ENCODE results near the gene HMGN4. TPM values are rescaled to one million over a fixed set of nuclear protein-coding genes. Genes with fewer than 3 reads are reported as not detected.

Gene HMGN4
- total RNA-seq, 1 donor from 2014 or later = 27.2 TPM

DNA sequence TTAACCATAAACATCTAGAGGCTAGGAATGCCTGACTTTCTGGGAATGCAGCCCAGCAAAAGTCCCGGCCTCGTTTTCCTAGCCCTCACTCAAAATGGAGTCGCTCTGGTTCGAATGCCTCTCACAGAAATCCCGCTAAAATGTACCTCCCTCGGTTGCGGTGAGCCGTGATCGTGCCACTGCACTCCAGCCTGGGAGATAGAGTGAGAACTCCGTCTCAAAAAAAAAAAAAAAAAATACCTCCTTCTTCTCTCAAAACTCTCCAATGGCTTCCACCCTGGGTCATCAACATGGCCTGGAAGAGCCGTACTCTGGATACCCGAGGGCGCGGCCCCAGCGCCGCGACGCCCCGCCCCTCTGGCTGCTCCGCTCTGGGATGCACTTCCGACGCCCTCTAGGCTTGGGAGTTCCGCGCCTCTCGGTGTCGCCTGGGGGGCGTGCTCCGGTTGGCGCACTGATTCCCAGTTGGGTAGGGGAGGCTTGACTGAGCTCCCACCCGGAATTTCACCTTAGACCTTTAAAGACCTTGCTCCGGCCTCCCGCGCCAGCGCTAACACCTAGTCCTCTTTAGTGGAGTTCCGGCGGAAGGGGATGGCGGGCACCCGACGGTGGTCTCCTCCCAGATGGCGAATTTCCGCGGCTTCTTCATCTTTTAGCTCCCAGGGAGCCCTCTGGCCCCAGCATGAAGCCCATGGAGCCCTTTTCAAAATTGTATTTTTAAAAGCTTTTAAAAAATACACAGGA lies 12.3 kb downstream of the HMGN4 start:
- H3K27ac Mint-ChIP-seq (ENCODE audit: unreplicated experiment) = no peak overlapping the region
- no peaks in the 10 kb centered on the region for H3K9me3 Mint-ChIP-seq (ENCODE audit: unreplicated experiment)
- no peak for TF ChIP-seq CTCF (IDR thresholded peaks at IDR 0.05; ENCODE audit: unreplicated experiment)
- H3K4me1 Mint-ChIP-seq (ENCODE audit: unreplicated experiment) = peaks cover 10% of the 10 kb centered on the region
- no peaks in the 10 kb centered on the region for H3K36me3 Mint-ChIP-seq (ENCODE audit: low read depth, unreplicated experiment)
- peaks cover 3% of the 10 kb centered on the region for H3K27me3 Mint-ChIP-seq (ENCODE audit: unreplicated experiment)
- peak; percentile 65 for DNase-seq (ENCODE audit: low spot score)
- peak overlapping the region; percentile 71 for H3K4me3 Mint-ChIP-seq (ENCODE audit: unreplicated experiment)

DNA sequence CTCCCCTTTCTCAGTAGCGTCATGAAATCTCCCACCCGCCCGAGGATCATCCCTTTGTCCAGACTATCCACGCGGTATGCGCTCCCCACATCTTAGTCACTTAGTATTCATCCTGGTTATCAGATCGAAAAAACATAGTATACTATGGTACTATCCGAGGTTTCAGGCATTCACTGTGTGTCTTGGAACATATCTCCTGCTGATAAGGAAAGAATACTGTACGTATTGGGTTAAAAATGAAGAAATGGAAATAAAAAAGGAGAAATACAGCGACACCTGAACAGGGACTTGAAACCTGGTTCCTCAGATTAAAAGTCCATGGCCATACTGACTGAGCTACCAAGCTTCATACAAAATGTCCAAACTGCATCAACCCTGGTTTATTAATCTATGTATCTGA lies 14.0 kb downstream of the HMGN4 start:
- Mint-ChIP-seq H3K36me3 (ENCODE audit: low read depth, unreplicated experiment) (no peaks in the 10 kb centered on the region), H3K27ac (ENCODE audit: unreplicated experiment) (no peak overlapping the region), H3K9me3 (ENCODE audit: unreplicated experiment) (no peaks in the 10 kb centered on the region), H3K27me3 (ENCODE audit: unreplicated experiment) (peaks cover 6% of the 10 kb centered on the region), H3K4me3 (ENCODE audit: unreplicated experiment) (no peak overlapping the region), H3K4me1 (ENCODE audit: unreplicated experiment) (peaks cover 15% of the 10 kb centered on the region)
- DNase-seq (ENCODE audit: low spot score) = no peak
- no peak for TF ChIP-seq CTCF (IDR thresholded peaks at IDR 0.05; ENCODE audit: unreplicated experiment)

DNA sequence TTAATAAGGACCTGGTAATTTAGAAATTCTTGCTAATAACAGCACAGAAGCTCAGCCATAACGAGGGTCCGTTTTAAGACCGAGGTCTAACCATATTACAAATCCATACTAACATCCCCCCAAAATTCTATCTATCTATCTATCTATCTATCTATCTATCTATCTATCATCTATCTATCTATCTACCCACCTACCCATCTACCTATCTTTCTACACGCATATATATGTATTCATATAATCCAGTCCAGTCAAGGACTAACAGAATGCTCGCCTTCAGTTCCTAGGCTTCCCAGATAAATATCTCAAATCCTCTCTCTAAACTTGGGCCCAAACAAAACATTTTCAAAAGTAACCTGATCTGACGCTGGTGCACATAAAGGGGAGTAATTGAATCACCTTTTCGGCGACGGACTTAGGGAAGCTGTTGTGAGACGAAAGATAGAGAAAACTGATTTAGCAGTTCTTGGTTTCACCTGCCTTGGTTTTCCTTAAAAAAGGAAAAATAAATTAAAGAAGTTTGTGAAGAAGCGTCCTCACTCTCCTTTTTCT lies 14.5 kb downstream of the HMGN4 start:
- H3K4me3 Mint-ChIP-seq (ENCODE audit: unreplicated experiment) = no peak overlapping the region
- no peak for DNase-seq (ENCODE audit: low spot score)
- H3K4me1 Mint-ChIP-seq (ENCODE audit: unreplicated experiment) = peaks cover 15% of the 10 kb centered on the region
- no peak for TF ChIP-seq CTCF (IDR thresholded peaks at IDR 0.05; ENCODE audit: unreplicated experiment)
- no peak overlapping the region for H3K27ac Mint-ChIP-seq (ENCODE audit: unreplicated experiment)
- no peaks in the 10 kb centered on the region for H3K36me3 Mint-ChIP-seq (ENCODE audit: low read depth, unreplicated experiment)
- H3K9me3 Mint-ChIP-seq (ENCODE audit: unreplicated experiment) = no peaks in the 10 kb centered on the region
- peaks cover 6% of the 10 kb centered on the region for H3K27me3 Mint-ChIP-seq (ENCODE audit: unreplicated experiment)

GRCh38 chr6:26553264-26553634 lies 15.1 kb downstream of the HMGN4 start:
- Mint-ChIP-seq H3K36me3 (ENCODE audit: low read depth, unreplicated experiment) (no peaks in the 10 kb centered on the region), H3K4me3 (ENCODE audit: unreplicated experiment) (no peak overlapping the region), H3K9me3 (ENCODE audit: unreplicated experiment) (no peaks in the 10 kb centered on the region), H3K4me1 (ENCODE audit: unreplicated experiment) (peaks cover 15% of the 10 kb centered on the region), H3K27ac (ENCODE audit: unreplicated experiment) (no peak overlapping the region), H3K27me3 (ENCODE audit: unreplicated experiment) (peaks cover 6% of the 10 kb centered on the region)
- peak; percentile 65 for DNase-seq (ENCODE audit: low spot score)
- no peak for TF ChIP-seq CTCF (IDR thresholded peaks at IDR 0.05; ENCODE audit: unreplicated experiment)

All from endothelial cell (in vitro differentiated cells).